Measurements from ENCODE around the gene DGKA.
A peak's percentile ranks its signal among the peaks of the same experiment; 100 is the strongest.

The DGKA gene

GRCh38 chr12:55931317-55931779, 386 bp downstream of the DGKA start:
- no peak for DNase-seq (ENCODE audit: low read depth in 2 of 3, low spot score in 1 of 3)

- DNase-seq (ENCODE audit: low read depth in 2 of 3, low spot score in 1 of 3): no peak
Observed at GRCh38 chr12:55931780-55932550, 1.0 kb downstream of the DGKA start.

DNA sequence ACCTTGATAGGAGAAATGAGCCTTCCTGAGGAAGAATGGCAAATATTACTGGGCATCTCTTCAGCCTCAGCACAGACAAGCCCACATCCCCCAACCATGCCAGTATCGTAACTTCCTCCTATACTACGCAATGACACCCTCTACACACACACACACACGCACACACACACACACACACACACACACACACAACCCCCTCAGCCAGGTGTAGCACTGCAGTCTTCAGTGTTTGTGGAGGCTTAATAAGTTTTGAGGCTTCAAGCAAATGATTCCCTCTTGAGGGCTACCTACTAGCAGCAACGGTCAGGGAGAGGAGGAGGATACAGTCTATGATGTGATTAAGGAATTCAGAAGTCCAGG, 1.6 kb downstream of the DGKA start:
- no peak for DNase-seq (ENCODE audit: low read depth in 2 of 3, low spot score in 1 of 3)

GRCh38 chr12:55933169-55933798, 2.3 kb downstream of the DGKA start:
- no peak for DNase-seq (ENCODE audit: low read depth in 2 of 3, low spot score in 1 of 3)

DNA sequence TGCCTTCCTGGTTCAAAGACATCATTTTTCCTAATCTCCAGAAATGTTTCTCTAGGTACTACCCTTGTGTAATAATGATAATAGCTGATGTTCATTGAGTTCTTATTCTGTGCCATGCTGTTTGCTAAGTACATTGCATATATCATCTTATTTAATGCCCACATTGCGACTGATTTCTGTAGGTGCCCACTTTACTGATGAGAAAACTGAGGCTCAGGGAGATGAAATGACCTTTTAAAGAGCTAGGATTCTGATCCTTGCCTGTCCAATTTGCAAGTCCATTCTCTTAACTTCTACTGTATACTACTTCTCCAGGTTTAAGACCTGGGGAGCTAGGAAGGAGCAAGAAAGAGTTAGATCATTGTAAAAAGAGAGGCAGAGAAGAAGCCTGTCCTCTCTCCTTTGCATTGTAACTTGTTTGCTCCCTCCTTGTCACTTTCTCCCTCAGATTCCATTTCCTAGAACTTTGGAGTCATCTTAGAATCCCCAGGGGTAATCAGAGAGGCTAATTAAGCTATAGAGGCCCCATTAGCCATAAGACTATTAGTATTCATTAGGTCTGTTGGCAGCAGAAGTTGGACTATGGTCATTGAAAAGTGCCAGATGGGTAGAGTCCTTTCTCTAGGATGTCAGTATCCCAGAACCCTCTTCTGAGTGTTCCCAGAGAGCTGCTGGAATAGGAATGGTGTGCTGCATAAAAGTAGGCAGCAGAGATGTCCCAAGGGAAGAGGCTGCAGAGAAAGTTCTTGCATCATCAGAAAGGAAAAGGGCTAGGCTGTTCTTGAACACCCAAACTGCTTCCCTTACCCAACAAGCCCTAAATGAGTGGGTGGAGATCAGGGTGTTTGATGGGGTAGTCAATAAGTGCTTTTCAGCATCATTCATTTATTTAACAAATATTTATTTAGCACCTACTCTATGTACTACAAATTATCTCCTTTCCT, 3.1 kb downstream of the DGKA start:
- no peak for DNase-seq (ENCODE audit: low read depth in 2 of 3, low spot score in 1 of 3)

- DNase-seq (ENCODE audit: low read depth in 2 of 3, low spot score in 1 of 3): no peak
Observed at GRCh38 chr12:55934773-55935172, 3.8 kb downstream of the DGKA start.

- DNase-seq (ENCODE audit: low read depth in 2 of 3, low spot score in 1 of 3): no peak
Observed at GRCh38 chr12:55935738-55936151, 4.8 kb downstream of the DGKA start.

DNA sequence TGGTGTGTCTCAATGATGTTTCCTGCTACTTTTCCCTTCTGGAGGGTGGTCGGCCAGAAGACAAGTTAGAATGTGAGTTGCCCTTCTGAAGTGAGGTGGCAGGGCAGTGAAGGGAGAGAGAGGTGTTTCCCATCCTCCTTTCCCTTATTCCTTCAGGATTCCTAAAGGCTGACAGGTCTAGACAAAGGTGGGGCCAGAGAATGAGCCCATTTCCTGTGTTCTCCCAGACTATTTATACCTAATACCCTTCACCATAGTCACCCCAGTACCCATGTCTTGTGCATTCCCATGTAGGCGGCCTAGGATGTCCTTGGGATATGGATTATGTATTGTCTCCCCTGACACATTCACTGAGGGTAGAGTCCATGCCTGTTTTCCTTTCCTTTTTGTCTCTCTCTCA, 7.0 kb downstream of the DGKA start:
- no peak for DNase-seq (ENCODE audit: low read depth in 2 of 3, low spot score in 1 of 3)

GRCh38 chr12:55938826-55939501, 8.0 kb downstream of the DGKA start:
- no peak for DNase-seq (ENCODE audit: low read depth in 2 of 3, low spot score in 1 of 3)

GRCh38 chr12:55940065-55940732, 9.2 kb downstream of the DGKA start:
- peak; percentile 75 to 90 (median 77) for DNase-seq (ENCODE audit: low read depth in 2 of 3, low spot score in 1 of 3)

- no peak for DNase-seq (ENCODE audit: low read depth in 2 of 3, low spot score in 1 of 3)
Observed at GRCh38 chr12:55942055-55942454, 11.1 kb downstream of the DGKA start.

GRCh38 chr12:55942577-55943136, 11.7 kb downstream of the DGKA start:
- DNase-seq (ENCODE audit: low read depth in 2 of 3, low spot score in 1 of 3): no peak

- no peak for DNase-seq (ENCODE audit: low read depth in 2 of 3, low spot score in 1 of 3)
Observed at GRCh38 chr12:55946553-55946952, 15.6 kb downstream of the DGKA start.

DNA sequence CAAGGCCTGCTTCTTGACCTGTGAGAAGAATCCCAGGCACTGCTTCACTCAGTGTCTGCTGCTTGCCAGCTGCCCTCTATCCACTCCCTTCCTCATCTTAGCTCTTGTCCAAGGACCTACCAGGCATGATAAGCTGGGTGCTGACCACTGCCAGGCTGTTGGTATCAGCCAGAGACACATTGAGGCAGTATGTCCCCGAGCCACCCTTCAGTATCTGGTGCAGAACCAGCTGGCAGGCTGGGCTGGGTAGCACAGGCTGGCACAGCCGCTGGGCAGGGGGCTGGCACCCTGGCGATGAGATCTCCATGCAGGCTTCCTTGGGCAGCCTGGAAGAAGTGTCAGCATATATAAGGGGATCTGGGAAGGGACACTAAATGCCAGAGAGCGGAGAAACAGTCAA, 24.4 kb downstream of the DGKA start:
- DNase-seq (ENCODE audit: low read depth in 2 of 3, low spot score in 1 of 3): no peak

- peak in 1 of 3 donors; percentile 32 for DNase-seq (ENCODE audit: low read depth in 2 of 3, low spot score in 1 of 3)
Observed at GRCh38 chr12:55955800-55956508, 25.0 kb downstream of the DGKA start.

DNA sequence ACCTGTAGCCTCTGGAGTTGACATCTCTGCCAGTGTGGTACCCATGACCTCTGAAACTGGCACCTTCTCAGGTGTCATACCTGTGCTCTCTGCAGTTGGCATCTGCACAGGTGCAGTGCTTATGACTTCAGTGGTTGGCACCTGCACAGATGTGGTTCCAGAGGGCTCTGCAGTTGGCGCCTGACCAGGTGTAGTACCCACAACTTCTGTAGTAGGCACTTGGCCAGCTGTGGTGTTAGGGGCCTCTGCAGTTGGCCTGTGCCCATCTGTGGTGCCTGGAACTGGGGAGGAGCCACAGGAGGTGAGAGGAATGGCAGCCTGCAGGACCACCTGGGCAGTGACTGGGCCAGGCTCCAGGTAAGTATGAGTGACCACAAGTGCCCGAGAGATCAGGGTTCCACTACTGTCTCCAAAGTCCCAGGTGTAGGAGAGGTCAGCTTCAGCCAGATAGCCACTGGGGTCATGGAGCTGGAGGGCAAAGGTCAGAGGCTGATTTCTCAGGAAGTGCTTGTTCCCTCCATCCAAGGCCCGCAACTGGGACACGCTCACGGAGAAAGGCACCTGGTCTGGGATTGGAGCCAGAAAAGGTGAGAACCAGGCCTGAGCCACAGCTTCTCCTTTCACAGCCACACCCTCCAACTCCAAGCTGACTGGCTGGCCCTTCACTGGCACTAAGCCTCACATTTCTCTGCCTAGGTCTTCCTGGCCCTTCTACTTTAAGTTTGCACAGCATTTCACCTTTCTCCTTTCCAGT, 26.3 kb downstream of the DGKA start:
- DNase-seq (ENCODE audit: low read depth in 2 of 3, low spot score in 1 of 3): no peak

DNA sequence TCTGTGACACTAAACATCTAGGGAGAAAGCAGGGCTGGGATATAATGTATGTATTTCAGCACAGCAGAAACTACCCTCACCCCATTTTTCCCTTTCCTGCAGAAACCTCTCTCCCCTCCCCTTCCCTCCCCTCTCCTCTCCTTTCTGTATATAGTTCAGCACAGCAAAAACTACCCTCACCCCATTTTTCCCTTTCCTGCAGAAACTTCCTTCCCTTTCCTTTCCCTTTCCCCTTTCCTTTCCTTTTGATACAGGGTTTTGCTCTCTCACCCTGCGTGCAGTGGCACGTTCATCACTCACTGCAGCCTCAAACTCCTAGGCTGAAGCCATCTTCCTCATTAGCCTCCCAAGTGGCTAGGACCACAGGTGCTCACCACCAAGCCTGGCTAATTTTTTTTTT, 32.8 kb downstream of the DGKA start:
- DNase-seq (ENCODE audit: low read depth in 2 of 3, low spot score in 1 of 3): no peak

DNA sequence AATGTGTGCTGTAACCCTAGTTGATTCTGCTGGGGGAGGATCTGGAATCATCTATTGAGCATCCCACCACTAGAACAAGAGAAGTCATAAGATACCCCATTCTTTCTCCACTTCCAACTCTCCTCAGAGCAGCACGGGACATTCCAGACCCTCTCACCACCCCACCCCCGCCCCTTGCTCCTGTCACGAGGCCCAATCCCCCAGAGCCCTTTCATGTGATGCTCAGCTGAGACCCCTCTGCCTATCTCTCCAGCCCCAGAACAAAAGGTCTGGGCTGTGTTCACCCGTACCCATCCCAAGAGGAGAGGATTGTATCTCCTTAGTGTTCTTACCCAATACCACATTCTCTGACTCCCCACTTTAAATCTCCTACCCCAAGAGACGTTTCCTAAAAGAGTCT, 34.3 kb downstream of the DGKA start:
- DNase-seq (ENCODE audit: low read depth in 2 of 3, low spot score in 1 of 3): no peak

DNA sequence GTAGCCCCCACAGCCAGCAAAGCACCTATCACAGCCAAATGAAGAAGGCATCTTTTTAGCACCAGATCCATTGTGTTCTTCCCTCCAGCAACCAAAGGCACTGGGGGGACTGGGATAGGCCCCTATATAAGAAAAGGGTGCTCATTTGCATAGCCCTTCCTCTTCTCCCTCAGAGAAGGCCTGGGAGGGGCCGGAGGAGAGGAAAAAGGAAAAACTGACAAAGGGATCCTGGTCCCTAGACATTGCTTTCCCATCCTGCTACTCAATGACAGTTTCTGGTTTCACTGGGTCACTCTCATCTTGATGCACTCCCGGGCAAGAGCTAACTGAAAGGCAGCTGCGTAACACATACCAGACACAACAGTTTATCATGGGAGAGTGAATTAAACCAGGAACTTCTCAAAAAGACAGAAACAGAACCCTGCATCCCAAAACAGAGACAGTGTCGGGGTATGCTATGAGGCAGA, 35.0 kb downstream of the DGKA start, which contains the start of gene PMEL:
TSS of gene PMEL (minus strand) at position 102 of the 467 bp plus-strand sequence. CDS start at position 71, 31 bp downstream.
- no peak for DNase-seq (ENCODE audit: low read depth in 2 of 3, low spot score in 1 of 3)
